ENCODE results near the gene SMAD6. TPM values are rescaled to one million over a fixed set of nuclear protein-coding genes. Genes with fewer than 3 reads are reported as not detected.
A peak's percentile ranks its signal among the peaks of the same experiment; 100 is the strongest.

SMAD6 gene
- total and polyA plus RNA-seq, 9 of the 15 experiments (the other 6 are each of a cell fraction or from before 2014, with no cell fraction given): 0.10 to 15.5 (median 3.7) TPM

DNA sequence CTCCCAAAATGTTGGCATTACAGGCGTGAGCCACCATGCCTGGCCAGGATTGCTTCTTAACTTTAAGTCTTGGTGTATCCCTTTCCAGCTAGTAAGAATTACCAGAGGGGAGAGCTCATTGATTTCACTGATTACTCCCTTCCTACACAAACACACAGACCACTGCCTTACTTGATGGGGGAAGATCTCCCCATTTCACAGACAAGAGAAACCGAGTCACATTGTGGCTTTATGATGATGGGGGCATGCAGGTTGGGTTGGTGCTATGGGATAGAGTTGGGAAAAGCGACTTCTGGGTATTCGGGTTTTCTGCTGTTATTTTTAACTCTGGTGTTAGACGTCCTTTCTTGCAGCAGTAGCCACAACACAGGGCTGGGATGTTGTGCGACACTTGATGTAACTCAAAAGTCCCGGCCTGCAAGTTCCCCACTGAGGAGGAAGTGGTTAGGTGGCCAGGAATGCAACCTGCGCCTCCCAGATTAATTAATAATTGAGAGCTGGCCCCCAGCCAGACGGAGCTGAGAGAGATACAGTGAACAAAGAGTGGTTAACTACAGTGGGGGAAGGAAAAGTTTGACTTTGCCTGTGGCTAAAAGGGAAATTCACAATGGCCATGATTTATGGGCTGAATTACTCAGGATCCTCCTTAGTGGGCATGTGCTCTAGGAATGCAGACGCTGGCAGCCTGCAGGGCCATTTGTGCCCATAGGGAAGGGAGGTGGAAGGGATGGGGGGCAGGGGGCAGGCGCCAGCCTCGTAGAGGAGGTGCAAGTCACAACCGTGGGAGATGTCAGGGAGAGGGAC is 63.6 kb downstream of the SMAD6 start (continued):
- TF ChIP-seq, protein P1, sequence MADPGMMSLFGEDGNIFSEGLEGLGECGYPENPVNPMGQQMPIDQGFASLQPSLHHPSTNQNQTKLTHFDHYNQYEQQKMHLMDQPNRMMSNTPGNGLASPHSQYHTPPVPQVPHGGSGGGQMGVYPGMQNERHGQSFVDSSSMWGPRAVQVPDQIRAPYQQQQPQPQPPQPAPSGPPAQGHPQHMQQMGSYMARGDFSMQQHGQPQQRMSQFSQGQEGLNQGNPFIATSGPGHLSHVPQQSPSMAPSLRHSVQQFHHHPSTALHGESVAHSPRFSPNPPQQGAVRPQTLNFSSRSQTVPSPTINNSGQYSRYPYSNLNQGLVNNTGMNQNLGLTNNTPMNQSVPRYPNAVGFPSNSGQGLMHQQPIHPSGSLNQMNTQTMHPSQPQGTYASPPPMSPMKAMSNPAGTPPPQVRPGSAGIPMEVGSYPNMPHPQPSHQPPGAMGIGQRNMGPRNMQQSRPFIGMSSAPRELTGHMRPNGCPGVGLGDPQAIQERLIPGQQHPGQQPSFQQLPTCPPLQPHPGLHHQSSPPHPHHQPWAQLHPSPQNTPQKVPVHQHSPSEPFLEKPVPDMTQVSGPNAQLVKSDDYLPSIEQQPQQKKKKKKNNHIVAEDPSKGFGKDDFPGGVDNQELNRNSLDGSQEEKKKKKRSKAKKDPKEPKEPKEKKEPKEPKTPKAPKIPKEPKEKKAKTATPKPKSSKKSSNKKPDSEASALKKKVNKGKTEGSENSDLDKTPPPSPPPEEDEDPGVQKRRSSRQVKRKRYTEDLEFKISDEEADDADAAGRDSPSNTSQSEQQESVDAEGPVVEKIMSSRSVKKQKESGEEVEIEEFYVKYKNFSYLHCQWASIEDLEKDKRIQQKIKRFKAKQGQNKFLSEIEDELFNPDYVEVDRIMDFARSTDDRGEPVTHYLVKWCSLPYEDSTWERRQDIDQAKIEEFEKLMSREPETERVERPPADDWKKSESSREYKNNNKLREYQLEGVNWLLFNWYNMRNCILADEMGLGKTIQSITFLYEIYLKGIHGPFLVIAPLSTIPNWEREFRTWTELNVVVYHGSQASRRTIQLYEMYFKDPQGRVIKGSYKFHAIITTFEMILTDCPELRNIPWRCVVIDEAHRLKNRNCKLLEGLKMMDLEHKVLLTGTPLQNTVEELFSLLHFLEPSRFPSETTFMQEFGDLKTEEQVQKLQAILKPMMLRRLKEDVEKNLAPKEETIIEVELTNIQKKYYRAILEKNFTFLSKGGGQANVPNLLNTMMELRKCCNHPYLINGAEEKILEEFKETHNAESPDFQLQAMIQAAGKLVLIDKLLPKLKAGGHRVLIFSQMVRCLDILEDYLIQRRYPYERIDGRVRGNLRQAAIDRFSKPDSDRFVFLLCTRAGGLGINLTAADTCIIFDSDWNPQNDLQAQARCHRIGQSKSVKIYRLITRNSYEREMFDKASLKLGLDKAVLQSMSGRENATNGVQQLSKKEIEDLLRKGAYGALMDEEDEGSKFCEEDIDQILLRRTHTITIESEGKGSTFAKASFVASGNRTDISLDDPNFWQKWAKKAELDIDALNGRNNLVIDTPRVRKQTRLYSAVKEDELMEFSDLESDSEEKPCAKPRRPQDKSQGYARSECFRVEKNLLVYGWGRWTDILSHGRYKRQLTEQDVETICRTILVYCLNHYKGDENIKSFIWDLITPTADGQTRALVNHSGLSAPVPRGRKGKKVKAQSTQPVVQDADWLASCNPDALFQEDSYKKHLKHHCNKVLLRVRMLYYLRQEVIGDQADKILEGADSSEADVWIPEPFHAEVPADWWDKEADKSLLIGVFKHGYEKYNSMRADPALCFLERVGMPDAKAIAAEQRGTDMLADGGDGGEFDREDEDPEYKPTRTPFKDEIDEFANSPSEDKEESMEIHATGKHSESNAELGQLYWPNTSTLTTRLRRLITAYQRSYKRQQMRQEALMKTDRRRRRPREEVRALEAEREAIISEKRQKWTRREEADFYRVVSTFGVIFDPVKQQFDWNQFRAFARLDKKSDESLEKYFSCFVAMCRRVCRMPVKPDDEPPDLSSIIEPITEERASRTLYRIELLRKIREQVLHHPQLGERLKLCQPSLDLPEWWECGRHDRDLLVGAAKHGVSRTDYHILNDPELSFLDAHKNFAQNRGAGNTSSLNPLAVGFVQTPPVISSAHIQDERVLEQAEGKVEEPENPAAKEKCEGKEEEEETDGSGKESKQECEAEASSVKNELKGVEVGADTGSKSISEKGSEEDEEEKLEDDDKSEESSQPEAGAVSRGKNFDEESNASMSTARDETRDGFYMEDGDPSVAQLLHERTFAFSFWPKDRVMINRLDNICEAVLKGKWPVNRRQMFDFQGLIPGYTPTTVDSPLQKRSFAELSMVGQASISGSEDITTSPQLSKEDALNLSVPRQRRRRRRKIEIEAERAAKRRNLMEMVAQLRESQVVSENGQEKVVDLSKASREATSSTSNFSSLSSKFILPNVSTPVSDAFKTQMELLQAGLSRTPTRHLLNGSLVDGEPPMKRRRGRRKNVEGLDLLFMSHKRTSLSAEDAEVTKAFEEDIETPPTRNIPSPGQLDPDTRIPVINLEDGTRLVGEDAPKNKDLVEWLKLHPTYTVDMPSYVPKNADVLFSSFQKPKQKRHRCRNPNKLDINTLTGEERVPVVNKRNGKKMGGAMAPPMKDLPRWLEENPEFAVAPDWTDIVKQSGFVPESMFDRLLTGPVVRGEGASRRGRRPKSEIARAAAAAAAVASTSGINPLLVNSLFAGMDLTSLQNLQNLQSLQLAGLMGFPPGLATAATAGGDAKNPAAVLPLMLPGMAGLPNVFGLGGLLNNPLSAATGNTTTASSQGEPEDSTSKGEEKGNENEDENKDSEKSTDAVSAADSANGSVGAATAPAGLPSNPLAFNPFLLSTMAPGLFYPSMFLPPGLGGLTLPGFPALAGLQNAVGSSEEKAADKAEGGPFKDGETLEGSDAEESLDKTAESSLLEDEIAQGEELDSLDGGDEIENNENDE (IDR thresholded peaks at IDR 0.05; ENCODE audit: low read depth, low read length): no peak
- TF ChIP-seq NFIC (IDR thresholded peaks at IDR 0.05) (peak; percentile 78), HNRNPK (IDR thresholded peaks at IDR 0.05; ENCODE audit: low read depth, low read length, poor library complexity, severe bottlenecking) (no peak)

Measured in K562 (cell line).